HG03025 (cell line): ENCODE measurements around the gene CSTF3.
"Not testable (repeated sequence)": the region's sequence is repeated elsewhere in the genome, so short reads cannot be mapped to it uniquely, and the experiment has no call there.

ENCODE experiments used
- ATAC-seq: cut with Tn5 transposase; IDR thresholded peaks from one replicate; pipeline ENCODE4 v1.9.1; 2021; ENCODE audit warnings: mild to moderate bottlenecking, moderate library complexity; ENCODE audit not compliant: unreplicated experiment, low FRiP score

The CSTF3 gene

GRCh38 chr11:33162831-33163230 is 1.6 kb upstream of the CSTF3 start:
- ATAC-seq: no peak

GRCh38 chr11:33160587-33160986 is 693 bp downstream of the CSTF3 start:
- ATAC-seq: no peak

DNA sequence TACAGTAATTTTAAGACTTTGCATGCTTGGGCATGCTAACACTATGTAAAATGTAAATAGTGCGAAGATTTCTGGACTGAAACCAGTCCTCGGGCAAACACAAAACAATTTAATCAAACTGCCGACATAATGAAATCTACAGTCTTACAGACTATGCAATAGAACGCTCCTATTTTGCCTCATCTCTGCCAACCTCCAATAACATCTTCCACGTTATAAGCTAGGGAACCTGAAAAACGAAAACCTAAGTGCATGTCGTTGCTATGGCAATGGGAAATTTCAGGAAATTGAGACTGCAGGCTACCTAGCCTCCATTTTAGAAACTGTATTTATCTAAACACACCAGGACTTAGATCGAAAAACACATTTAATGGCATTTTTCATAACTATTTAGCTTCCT is 1.1 kb downstream of the CSTF3 start:
- no peak for ATAC-seq

DNA sequence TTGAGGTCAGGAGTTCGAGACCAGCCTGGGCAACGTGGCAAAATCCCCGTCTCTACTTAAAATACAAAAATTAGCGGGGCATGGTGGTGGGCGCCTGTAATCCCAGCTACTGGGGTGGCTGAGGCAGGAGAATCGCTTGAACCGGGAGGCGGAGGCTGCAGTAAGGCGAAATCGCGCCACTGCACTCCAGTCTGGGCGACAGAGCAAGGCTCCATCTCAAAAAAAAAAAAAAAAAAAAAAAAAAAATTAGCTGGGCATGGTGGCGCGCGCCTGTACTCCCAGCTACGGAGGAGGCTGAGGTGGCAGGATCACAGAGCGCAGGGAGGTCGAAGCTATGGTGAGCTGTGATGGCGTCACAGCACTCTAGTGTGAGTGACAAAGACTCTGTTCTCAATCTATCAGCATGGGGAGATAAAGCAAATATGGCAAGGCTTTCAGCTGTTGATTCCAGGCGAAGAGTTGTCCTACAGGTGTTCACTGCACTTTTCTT is 1.9 kb downstream of the CSTF3 start:
- not testable (repeated sequence) for ATAC-seq

DNA sequence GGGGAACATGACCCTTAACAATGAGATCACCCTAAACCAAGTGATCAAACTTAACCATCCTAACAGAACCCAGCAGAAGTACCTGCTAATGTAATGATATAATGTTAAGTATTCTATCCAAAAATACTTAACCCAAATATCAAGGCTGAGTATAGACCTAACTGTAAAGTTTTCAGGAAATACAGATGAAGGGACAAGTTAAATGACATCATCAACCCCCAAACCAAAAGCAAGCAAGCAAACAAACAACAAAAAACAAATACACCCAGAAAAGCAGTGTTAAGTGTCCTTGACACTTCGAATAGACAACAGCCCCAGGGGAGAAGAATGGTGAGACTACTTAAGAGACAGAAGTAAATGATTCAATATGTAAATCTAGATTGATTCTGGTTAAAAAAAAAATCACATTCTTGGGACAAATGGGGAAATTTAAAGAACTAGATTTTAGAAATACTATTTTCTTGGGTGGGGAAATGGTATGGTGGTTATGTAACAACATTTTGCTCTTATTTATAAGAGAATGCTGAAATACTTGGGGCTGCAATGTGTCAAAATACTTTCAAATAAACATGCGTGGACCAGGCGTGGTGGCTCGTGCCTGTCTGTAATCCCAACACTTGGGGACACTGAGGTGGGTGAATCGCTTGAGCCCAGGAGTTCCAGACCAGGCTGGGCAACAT is 2.5 kb downstream of the CSTF3 start:
- ATAC-seq: no peak

DNA sequence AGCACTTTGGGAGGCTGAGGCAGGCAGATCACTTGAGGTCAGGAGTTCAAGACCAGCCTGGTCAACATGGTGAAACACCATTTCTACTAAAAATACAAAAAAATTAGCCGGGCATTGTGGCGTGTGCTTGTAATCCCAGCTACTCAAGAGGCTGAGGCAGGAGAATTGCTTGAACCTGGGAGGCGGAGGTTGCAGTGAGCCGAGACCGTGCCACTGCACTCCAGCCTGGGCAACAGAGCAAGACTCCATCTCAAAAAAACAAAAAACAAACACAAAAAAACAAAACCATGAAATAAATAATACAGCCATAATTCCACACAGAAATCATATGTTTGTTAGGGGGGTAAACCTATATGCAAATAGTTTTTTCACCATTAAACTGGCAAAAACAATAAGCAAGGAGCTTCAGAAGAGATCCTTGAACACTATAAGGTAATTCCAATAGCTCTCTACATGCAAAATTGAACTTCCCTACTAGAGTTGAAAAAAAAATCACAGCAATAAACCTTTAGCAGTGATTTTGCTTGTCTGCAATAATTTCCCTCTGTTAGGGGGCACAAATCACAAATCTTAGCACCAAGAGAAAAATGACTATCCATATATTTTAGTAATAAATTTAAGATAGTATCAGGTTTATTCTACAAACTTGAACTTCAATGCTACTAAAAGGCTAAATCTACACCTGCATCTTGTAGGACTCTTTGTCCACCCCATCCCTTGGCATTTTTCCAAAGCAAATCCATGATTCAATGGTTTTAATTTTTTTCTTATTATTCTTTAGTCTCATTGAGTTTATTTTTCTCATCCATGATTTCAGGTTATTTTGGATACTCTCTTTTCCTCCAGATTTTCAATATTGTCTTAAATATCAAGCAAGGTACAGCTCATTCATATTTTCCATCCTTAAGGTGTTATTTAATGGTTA is 3.9 kb downstream of the CSTF3 start:
- ATAC-seq: no peak

DNA sequence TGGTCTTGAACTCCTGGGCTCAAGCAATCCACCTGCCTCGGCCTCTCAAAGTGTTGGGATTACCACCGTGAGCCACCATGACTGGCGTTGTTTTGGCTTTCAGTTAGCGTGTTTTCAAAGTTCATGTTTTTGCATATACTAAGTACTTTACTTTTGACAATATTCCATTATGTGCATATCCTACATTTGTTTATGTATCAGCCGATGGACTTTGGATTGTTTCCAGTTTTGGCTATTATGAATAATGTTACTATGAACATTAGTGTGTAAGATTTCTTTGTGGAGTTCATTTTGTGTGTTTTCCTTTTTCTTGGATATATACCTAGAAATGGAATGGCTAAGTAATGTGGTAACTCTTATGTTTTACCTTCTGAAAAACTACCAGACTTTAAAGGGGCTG is 9.9 kb downstream of the CSTF3 start:
- ATAC-seq: no peak

GRCh38 chr11:33147559-33147958 is 13.7 kb downstream of the CSTF3 start:
- no peak for ATAC-seq

DNA sequence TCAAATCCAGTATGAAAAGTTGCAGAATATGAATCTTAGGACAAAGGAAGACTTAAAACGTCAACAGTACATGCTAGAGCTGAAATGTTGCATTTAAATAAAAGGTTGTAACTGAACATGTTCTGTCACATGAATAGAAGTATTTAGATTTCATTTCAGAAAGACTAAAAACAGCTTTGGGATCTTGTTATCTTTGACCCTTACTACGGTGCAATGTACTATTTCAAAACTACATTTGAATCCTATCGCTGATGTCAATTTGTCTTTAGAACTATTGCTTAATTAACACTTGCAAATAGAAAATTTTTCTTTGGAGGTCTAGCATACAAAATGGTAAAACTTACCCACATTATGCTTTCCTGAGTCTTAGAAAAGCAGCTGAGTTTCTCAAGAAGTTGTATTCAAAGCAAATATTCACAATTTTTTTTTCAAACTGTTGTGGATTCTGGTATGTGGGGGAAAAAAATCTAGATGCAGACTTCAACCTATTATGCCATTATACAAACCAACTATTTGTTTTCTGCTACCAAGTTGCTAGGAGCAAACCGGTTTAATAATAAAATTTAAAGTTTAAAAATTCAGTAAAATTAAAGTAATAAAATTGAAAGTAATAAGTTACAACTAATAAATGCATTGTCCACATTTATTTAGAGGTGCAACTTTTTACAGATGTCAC is 25.4 kb downstream of the CSTF3 start:
- no peak for ATAC-seq

GRCh38 chr11:33135216-33135615 is 26.1 kb downstream of the CSTF3 start:
- ATAC-seq: no peak

GRCh38 chr11:33134276-33134675 is 27.0 kb downstream of the CSTF3 start:
- no peak for ATAC-seq

DNA sequence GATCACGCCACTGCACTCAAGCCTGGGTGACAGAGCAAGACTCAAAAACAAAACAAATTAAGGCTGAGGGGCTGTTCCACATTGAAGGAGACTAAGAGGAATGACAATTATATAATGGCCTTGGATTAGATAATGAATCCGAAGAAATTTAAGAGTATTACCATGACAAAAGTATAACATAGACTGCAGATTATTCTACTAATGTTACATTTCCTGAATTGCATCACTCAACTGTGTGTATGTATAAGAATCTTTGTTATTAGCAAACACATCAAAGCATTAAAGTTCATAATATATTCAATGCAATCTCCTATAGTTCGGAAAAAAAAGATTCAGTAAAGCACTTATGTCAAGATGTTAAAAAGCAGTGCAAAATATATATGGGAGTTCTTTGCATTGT is 27.5 kb downstream of the CSTF3 start:
- no peak for ATAC-seq

GRCh38 chr11:33132510-33132909 is 28.8 kb downstream of the CSTF3 start:
- ATAC-seq: no peak

GRCh38 chr11:33128739-33129138 is 32.5 kb downstream of the CSTF3 start:
- ATAC-seq: no peak

- no peak for ATAC-seq
These were observed 35.7 kb downstream of the CSTF3 start for GRCh38 chr11:33125611-33126010.

- no peak for ATAC-seq
These were observed 36.3 kb downstream of the CSTF3 start for GRCh38 chr11:33125025-33125424.

DNA sequence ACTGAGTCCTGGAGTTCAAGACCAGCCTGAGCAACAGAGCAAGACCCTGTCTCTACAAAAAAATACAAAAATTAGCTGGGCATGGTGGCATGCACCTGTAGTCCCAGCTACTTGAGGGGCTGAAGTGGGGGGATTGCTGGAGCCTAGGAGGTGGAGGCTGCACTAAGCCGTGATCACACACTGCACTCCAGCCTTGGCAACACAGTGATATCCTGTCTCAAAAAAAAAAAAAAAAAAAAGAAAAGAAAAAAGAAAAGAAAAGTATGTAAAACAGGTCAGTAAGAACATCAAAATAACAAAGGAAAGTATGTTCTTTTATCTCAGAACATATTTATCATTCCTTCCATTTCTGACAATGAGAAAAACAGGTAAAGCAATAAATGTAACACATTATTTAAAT is 38.6 kb downstream of the CSTF3 start:
- ATAC-seq: not testable (repeated sequence)

DNA sequence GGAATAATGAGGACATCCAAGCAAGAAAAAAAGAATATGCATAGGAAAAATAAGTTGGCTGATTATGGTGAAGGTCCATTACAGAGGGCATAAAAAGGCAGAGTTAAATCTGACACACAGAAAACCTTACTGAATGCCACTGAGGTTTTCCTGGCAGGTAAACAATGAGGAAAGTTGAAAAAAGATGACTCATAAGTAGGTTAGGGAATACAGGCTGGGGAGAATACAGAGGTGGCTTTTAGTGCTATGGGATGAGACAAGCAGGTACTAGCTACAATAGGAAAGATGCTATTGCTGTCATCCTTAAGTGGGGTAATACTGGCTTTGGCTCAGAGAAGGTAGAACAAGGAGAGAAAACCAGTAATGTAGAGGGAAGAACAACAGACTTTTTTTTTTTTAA is 44.7 kb downstream of the CSTF3 start:
- no peak for ATAC-seq

- ATAC-seq: no peak
These were observed 51.2 kb downstream of the CSTF3 start for GRCh38 chr11:33110083-33110482.

GRCh38 chr11:33109294-33109895 is 51.9 kb downstream of the CSTF3 start:
- no peak for ATAC-seq

- no peak for ATAC-seq
These were observed 57.4 kb downstream of the CSTF3 start for GRCh38 chr11:33103836-33104235.
